ENCODE data around the gene H3-3A.
"Not testable (repeated sequence)": the region's sequence is repeated elsewhere in the genome, so short reads cannot be mapped to it uniquely, and the experiment has no call there.

H3-3A gene

DNA sequence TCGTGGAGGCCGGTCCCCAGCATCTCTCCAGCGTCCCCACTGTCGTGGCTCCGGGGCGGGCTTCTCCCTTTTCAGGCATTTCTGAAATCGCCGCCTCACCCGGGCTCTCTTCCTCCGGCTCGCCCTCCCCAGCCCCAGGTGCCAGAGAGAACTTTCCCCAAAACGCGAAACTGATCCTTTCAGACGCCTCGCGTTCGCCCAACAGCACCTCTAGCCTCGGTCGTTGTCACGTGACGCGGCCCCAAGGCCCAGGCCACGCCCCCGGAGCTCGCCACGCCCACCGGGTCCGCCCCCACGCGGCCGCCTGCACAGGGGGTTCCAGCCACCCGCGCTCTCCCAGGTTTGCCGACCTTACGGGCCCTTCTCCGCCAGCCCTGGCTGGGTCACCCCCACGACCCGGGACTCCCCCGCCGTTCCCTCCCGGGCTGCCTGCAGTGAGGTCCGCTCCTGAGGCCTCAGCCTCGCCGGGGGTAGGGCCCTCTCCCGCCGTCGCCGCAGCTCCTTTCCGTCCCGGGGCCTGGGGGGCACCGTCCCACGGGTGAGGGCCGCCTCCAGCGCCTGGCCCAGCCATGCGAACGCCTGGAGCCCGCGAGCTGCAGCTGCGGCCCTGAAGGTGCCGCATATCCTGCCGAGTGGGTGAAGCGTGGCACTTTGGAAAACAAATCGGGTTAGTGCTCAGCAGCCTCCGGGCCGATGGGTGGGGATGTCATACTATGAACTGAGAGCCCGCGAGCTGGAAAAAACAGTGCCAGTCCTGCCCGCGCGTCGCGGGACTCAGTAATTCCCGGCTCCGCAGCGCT, 21.0 kb downstream of the H3-3A start:
- H3K4me3 ChIP-seq (ENCODE audit: low read depth, low read length): peak overlapping the region; percentile 71
- TF ChIP-seq, protein P1, sequence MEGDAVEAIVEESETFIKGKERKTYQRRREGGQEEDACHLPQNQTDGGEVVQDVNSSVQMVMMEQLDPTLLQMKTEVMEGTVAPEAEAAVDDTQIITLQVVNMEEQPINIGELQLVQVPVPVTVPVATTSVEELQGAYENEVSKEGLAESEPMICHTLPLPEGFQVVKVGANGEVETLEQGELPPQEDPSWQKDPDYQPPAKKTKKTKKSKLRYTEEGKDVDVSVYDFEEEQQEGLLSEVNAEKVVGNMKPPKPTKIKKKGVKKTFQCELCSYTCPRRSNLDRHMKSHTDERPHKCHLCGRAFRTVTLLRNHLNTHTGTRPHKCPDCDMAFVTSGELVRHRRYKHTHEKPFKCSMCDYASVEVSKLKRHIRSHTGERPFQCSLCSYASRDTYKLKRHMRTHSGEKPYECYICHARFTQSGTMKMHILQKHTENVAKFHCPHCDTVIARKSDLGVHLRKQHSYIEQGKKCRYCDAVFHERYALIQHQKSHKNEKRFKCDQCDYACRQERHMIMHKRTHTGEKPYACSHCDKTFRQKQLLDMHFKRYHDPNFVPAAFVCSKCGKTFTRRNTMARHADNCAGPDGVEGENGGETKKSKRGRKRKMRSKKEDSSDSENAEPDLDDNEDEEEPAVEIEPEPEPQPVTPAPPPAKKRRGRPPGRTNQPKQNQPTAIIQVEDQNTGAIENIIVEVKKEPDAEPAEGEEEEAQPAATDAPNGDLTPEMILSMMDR (IDR thresholded peaks at IDR 0.05; ENCODE audit: low read depth, low read length): no peak

DNA sequence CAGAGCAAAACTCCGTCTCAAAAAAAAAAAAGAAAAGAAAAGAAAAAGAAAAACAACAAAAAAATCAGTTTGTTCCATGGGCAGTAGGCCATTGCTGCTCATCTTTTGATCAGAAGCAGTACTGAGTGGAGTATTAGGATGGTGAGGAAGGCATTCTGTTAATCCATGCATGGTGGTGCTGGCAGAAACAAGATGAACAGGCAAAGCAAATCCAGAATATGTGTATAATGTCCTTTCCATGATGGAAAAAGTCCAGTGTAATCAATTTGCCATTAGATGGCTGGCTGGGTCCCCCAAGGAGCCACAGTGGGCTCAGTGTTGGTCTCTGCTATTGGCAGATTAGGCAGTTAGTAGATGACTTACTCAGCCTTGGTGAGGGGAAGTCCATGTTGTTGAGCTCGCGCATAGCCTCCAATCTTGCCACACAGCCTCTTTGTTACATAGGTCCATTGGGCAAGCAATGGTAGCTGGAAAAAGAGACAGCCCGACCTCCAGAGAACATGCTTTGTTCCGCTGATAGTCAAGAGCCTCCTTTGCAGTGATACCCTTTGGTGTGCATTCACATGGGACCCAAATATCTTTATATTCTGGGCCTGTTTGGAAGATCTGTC, 23.3 kb downstream of the H3-3A start:
- TF ChIP-seq, protein P1 (IDR thresholded peaks at IDR 0.05; ENCODE audit: low read depth, low read length): no peak
- no peak overlapping the region for H3K4me3 ChIP-seq (ENCODE audit: low read depth, low read length)

DNA sequence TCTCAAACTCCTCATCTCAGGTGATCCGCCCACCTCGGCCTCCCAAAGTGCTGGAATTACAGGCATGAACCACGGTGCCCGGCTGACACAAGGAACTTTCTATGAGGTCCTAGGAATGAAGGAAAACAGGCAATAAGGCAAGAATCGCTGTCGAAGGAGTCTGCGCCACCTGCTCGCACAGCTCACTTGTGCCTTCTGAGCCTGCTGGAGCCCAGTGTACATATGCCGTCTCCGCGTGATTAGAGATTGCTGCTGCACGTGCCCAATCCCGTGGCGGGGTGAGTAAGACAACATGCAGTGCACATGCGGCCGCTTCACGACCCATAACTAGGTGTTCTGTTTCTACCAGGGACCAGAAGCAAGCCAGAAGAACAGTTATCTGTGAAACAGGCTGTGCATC, 24.3 kb downstream of the H3-3A start:
- TF ChIP-seq, protein P1 (IDR thresholded peaks at IDR 0.05; ENCODE audit: low read depth, low read length): no peak
- no peak overlapping the region for H3K4me3 ChIP-seq (ENCODE audit: low read depth, low read length)

DNA sequence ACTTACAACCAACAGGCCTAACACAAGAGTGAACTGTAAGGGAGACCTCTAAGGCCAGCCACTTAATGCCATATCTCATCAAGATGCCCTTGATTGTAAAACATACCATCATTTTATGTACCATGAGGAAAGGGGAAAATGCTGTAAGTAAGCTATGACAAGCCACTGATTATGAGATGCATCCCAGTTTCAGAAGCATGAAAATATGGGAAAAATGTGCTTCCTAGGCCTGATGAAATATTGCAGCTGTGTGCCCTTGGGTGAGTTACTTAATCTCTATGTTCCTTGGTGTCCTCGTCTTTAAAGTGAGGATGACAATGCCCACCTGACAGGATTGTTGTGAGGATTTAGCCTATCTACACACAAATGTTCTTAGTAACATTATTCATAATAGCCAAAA, 28.9 kb downstream of the H3-3A start:
- no peak overlapping the region for H3K4me3 ChIP-seq (ENCODE audit: low read depth, low read length)
- TF ChIP-seq, protein P1 (IDR thresholded peaks at IDR 0.05; ENCODE audit: low read depth, low read length): no peak

DNA sequence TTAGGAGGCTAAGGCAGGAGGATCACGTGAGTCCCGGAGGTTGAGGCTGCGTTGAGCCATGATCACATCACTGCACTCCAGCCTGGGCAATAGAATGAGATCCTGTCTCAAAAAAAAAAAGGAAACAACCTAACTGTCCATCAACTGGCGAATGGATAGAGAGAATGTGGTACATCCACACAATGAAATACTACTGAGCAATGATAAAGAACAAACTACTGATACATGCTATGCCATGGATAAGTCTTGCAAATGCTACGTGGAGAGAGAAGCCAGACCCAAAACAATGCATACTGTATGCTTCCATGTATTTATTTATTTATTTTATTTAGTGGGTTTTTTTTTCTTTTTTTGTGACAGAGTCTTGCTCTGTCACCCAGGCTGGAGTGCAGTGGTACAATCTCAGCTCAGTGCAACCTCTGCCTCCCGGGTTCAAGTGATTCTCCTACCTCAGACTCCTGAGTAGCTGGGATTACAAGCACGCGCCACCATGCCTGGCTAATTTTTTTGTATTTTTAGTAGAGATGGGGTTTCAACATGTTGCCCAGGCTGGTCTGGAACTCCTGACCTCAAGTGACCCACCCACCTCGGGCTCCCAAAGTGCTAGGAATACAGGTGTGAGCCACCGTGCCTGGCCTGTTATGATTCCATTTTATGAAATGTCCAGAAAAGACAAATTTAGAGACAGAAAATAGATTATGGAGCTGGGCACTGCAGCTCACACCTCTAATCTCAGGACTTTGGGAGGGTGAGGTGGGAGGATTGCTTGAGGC, 29.7 kb downstream of the H3-3A start:
- H3K4me3 ChIP-seq (ENCODE audit: low read depth, low read length): not testable (repeated sequence)

DNA sequence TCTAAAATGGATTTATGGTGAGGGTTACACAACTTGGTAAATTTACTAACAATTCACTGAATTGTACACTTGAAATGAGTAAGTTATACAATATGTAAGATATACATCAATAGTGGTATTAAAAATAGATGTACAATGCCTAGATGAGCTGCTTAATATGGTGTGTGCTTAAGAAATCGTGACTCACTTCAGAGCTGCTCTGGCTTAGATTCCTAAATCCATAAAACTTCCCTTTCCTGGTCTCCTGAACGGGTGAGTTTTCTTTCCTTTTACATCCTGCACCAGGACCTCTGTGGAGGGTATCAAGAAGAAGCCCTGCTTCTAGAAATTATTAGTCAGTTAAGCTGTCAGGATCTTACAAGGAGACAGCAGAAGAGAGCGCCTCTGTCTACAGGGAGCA, 30.4 kb downstream of the H3-3A start:
- TF ChIP-seq, protein P1 (IDR thresholded peaks at IDR 0.05; ENCODE audit: low read depth, low read length): no peak
- H3K4me3 ChIP-seq (ENCODE audit: low read depth, low read length): no peak overlapping the region

DNA sequence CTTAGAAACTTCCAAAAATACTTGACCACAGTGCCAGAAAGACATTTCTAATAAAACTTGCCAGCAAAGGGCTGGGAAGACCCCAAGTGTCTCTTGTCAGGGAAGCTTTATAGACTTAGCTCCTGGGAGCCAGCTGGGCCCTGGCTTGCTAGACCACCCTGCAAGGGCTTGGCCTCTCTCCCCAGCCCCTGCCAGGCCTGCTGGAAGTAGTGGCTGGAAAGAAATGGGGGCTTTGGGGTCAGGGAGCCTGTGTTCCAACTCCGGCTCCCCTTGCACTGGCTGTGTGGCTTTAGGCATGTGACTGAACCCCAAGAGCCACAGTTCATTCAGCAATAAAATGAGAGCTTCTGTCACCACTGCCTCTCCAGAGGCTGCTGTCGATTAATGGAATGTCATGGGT, 31.1 kb downstream of the H3-3A start:
- TF ChIP-seq, protein P1 (IDR thresholded peaks at IDR 0.05; ENCODE audit: low read depth, low read length): no peak
- no peak overlapping the region for H3K4me3 ChIP-seq (ENCODE audit: low read depth, low read length)
